GM21367 (cell line): Measurements from ENCODE around the gene MRTFA.
"Not testable (repeated sequence)": the region's sequence is repeated elsewhere in the genome, so short reads cannot be mapped to it uniquely, and the experiment has no call there.

Source experiments
- ATAC-seq: cut with Tn5 transposase; IDR thresholded peaks from one replicate; pipeline ENCODE4 v1.9.1; 2021; ENCODE audit not compliant: unreplicated experiment

The MRTFA gene

GRCh38 chr22:40500465-40500786, 136.1 kb downstream of the MRTFA start:
- not testable (repeated sequence) for ATAC-seq

- ATAC-seq = no peak
Observed at GRCh38 chr22:40499209-40499623, 137.3 kb downstream of the MRTFA start.

GRCh38 chr22:40498420-40499208, 137.9 kb downstream of the MRTFA start:
- ATAC-seq = no peak

- ATAC-seq = no peak
Observed at GRCh38 chr22:40493441-40493840, 143.1 kb downstream of the MRTFA start.

- ATAC-seq = peak; percentile 77
Observed at GRCh38 chr22:40491990-40492631, 144.4 kb downstream of the MRTFA start.

GRCh38 chr22:40487663-40488249, 148.8 kb downstream of the MRTFA start:
- ATAC-seq = no peak

- no peak for ATAC-seq
Observed at GRCh38 chr22:40486962-40487602, 149.4 kb downstream of the MRTFA start.

GRCh38 chr22:40485813-40486667, 150.5 kb downstream of the MRTFA start:
- no peak for ATAC-seq

- no peak for ATAC-seq
Observed at GRCh38 chr22:40484906-40485669, 151.4 kb downstream of the MRTFA start.

- no peak for ATAC-seq
Observed at GRCh38 chr22:40482886-40483285, 153.6 kb downstream of the MRTFA start.

GRCh38 chr22:40482391-40482790, 154.1 kb downstream of the MRTFA start:
- ATAC-seq = no peak

GRCh38 chr22:40480996-40481395, 155.5 kb downstream of the MRTFA start:
- ATAC-seq = no peak

- ATAC-seq = no peak
Observed at GRCh38 chr22:40479887-40480538, 156.5 kb downstream of the MRTFA start.

GRCh38 chr22:40479126-40479800, 157.3 kb downstream of the MRTFA start:
- ATAC-seq = no peak

GRCh38 chr22:40478338-40479125, 158.0 kb downstream of the MRTFA start:
- no peak for ATAC-seq

GRCh38 chr22:40477683-40478337, 158.7 kb downstream of the MRTFA start:
- ATAC-seq = no peak

- ATAC-seq = no peak
Observed at GRCh38 chr22:40476341-40476740, 160.2 kb downstream of the MRTFA start.

- ATAC-seq = no peak
Observed at GRCh38 chr22:40473703-40474102, 162.8 kb downstream of the MRTFA start.
